Naive thymus-derived CD8-positive, alpha-beta T cell (primary cell): ENCODE results near the gene SSUH2. TPM values are rescaled to one million over a fixed set of nuclear protein-coding genes. Genes with fewer than 3 reads are reported as not detected.

Experiments used
- ATAC-seq, 2 donors: fragments of 150-1000 bp; cut with Tn5 transposase in 1 of 2; sonication (Bioruptor Pico), chemical (Tn5 transposase) in 1 of 2; 1 replicate in 1 of 2; 2 replicates in 1 of 2; pipeline ENCODE4 v1.10.0; 2021; ENCODE audit warnings: mild to moderate bottlenecking in 2 of 2, moderate library complexity in 2 of 2
- POLR2A ChIA-PET: fragments of 350-600 bp; sonication (Branson Sonifier 250); formaldehyde crosslinking; loops from one replicate; lab custom pipeline; 2021; ENCODE audit warnings: antibody characterized with exemption; lab: Charles Lee
- DNase-seq, 10 donors: peaks; one replicate each; pipeline versions ENCODE4 v3.0.0 to v3.0.0-alpha.2; 2020 to 2022
- H3K27ac Mint-ChIP-seq, 10 donors: one replicate each; pipeline ENCODE4 v1.8.0; 2020 to 2022; ENCODE audit warnings: mild to moderate bottlenecking in 10 of 10, mixed read lengths in 10 of 10, moderate library complexity in 4 of 10, inconsistent platforms in 1 of 10
- H3K27me3 Mint-ChIP-seq, 5 donors: one replicate each; pipeline ENCODE4 v1.8.0; 2021 to 2022; ENCODE audit warnings: mixed read lengths in 5 of 5
- H3K36me3 Mint-ChIP-seq, 3 donors: one replicate each; pipeline ENCODE4 v1.8.0; 2020 to 2022; ENCODE audit warnings: mixed read lengths in 3 of 3, mild to moderate bottlenecking in 2 of 3, inconsistent platforms in 1 of 3
- H3K4me1 Mint-ChIP-seq, 4 donors: one replicate each; pipeline ENCODE4 v1.8.0; 2021 to 2022; ENCODE audit warnings: mixed read lengths in 4 of 4
- H3K4me3 Mint-ChIP-seq, 10 donors: one replicate each; pipeline ENCODE4 v1.8.0; 2020 to 2022; ENCODE audit warnings: mild to moderate bottlenecking in 10 of 10, mixed read lengths in 10 of 10, moderate library complexity in 6 of 10, inconsistent platforms in 1 of 10
- H3K9me3 Mint-ChIP-seq, 9 donors: one replicate each; pipeline ENCODE4 v1.8.0; 2020 to 2022; ENCODE audit warnings: mixed read lengths in 9 of 9, mild to moderate bottlenecking in 3 of 9, inconsistent platforms in 1 of 9, moderate library complexity in 1 of 9
- polyA plus RNA-seq, 3 donors: library from polyadenylated mRNA; unstranded; fragments of 300-500 nt; fragmentation: Illumina TruSeq; gene quantifications; one replicate each; pipeline ENCODE4 v1.2.3, GENCODE V29; 2021
- total RNA-seq, 8 experiments: library from RNA in 2 of 8; stranded (reverse) in 2 of 8; gene quantifications; one replicate each; pipeline ENCODE4 v1.2.3 and lab custom pipeline; 2021 to 2026

The SSUH2 gene
- total and polyA plus RNA-seq, 5 experiments from 2014 or later: not detected

- no peaks in the 10 kb centered on the region for H3K36me3 Mint-ChIP-seq
- POLR2A ChIA-PET: no interaction called here
- no peaks in the 10 kb centered on the region for H3K4me1 Mint-ChIP-seq
- H3K9me3 Mint-ChIP-seq: peaks cover 0 to 5% (median under 1%) of the 10 kb centered on the region in 9 donors
- ATAC-seq: no peak
- H3K27me3 Mint-ChIP-seq: peaks cover 0 to 20% (median 4%) of the 10 kb centered on the region in 5 donors
- no peak overlapping the region for H3K27ac Mint-ChIP-seq
- H3K4me3 Mint-ChIP-seq: no peak overlapping the region
- no peak for DNase-seq
Measured at GRCh38 chr3:8610951-8611350, 33.6 kb downstream of the SSUH2 start.

- Mint-ChIP-seq H3K9me3 (peaks cover 0 to 5% (median 0%) of the 10 kb centered on the region in 9 donors), H3K36me3 (no peaks in the 10 kb centered on the region), H3K4me1 (no peaks in the 10 kb centered on the region), H3K4me3 (no peak overlapping the region), H3K27ac (no peak overlapping the region), H3K27me3 (peaks cover 0 to 20% (median 4%) of the 10 kb centered on the region in 5 donors)
- POLR2A ChIA-PET: no interaction called here
- no peak for ATAC-seq
- no peak for DNase-seq
Measured at GRCh38 chr3:8608791-8609467, 35.7 kb downstream of the SSUH2 start.

GRCh38 chr3:8608041-8608790 lies 36.4 kb downstream of the SSUH2 start:
- H3K9me3 Mint-ChIP-seq: peaks cover 0 to 5% (median 0%) of the 10 kb centered on the region in 9 donors
- ATAC-seq (no peak), DNase-seq (no peak)
- H3K27ac Mint-ChIP-seq: no peak overlapping the region
- no peaks in the 10 kb centered on the region for H3K36me3 Mint-ChIP-seq
- peaks cover 0 to 20% (median 4%) of the 10 kb centered on the region in 5 donors for H3K27me3 Mint-ChIP-seq
- H3K4me3 Mint-ChIP-seq: no peak overlapping the region
- POLR2A ChIA-PET: no interaction called here
- no peaks in the 10 kb centered on the region for H3K4me1 Mint-ChIP-seq

GRCh38 chr3:8607234-8608040 lies 37.2 kb downstream of the SSUH2 start:
- ATAC-seq: no peak
- Mint-ChIP-seq H3K27me3 (peaks cover 0 to 20% (median 4%) of the 10 kb centered on the region in 5 donors), H3K27ac (peak overlapping the region in 1 of 10 donors; percentile 74), H3K36me3 (no peaks in the 10 kb centered on the region), H3K4me1 (no peaks in the 10 kb centered on the region), H3K9me3 (peaks cover 0 to 5% (median 0%) of the 10 kb centered on the region in 9 donors), H3K4me3 (no peak overlapping the region)
- no peak for DNase-seq
- POLR2A ChIA-PET: no interaction called here

DNA sequence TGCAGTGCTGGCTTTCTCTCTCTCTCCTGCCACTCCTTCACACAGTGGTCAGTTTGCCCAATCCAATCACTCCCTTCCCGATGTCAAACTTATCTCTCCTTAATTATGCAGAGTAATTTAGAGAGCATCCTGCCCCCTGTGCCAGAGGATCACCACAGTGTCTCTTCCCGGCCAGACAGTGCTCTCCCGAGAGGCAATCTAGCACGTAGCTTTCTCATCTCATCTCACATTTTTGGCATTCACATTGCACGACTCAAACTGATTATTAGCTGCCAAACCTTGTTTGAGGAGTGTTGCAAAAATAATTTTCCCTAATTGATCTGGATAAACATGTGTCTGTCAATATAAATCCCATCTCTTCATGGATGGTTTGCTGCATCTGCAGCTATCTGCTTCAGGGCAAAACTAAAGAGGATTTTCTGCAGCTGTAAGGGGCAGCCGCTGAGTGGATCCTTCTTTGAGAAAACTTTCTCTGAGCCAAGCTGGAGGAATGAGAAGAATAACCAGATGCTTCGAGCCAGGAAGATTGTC lies 37.8 kb downstream of the SSUH2 start:
- H3K9me3 Mint-ChIP-seq: peaks cover 0 to 5% (median 0%) of the 10 kb centered on the region in 9 donors
- no peaks in the 10 kb centered on the region for H3K4me1 Mint-ChIP-seq
- DNase-seq: no peak
- H3K27me3 Mint-ChIP-seq: peaks cover 0 to 20% (median 4%) of the 10 kb centered on the region in 5 donors
- no peak for ATAC-seq
- H3K36me3 Mint-ChIP-seq: no peaks in the 10 kb centered on the region
- POLR2A ChIA-PET: no interaction called here
- no peak overlapping the region for H3K4me3 Mint-ChIP-seq
- no peak overlapping the region for H3K27ac Mint-ChIP-seq

DNA sequence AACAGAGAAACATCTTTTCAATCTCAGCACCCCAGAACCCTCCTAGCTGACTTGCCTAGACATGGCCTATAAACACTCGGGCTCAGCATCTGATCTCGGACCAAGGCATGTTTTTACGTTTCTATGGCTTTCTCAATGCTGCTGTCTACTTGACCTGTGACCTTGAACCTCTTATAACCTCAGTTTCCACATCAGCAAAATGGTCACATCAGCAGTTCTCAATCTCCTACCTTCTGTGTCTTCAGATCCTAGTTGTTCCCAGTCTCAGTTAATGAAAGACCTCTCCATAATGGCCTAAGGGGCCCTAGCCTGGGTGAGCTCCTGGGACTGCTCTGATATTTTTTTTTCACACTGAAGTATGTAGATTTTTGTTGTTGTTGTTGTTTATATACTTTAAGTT lies 39.6 kb downstream of the SSUH2 start:
- no peaks in the 10 kb centered on the region for H3K36me3 Mint-ChIP-seq
- H3K27ac Mint-ChIP-seq: no peak overlapping the region
- no peak overlapping the region for H3K4me3 Mint-ChIP-seq
- POLR2A ChIA-PET: no interaction called here
- H3K27me3 Mint-ChIP-seq: peaks cover 0 to 20% (median 2%) of the 10 kb centered on the region in 5 donors
- DNase-seq: no peak
- ATAC-seq: no peak
- peaks cover 0 to under 1% (median 0%) of the 10 kb centered on the region in 9 donors for H3K9me3 Mint-ChIP-seq
- no peaks in the 10 kb centered on the region for H3K4me1 Mint-ChIP-seq

DNA sequence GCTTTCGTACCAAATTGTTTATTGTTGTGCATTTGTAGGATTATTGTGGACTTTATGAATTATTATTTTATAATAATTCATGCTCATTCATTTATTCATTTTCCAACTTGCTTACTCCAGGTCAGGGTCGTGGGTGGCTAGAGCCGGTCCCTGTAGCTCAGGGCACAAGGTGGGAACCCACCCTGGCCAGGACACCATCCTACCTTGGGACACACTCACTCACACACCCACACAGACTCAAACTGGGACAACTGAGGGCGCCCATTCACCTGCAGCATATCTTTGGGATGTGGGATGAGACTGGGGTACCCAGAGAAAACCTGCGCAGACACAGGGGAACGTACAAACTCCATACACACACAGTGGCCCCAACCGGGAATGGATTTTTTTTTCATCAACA lies 40.6 kb downstream of the SSUH2 start:
- H3K4me1 Mint-ChIP-seq: no peaks in the 10 kb centered on the region
- H3K9me3 Mint-ChIP-seq: no peaks in the 10 kb centered on the region
- no peaks in the 10 kb centered on the region for H3K36me3 Mint-ChIP-seq
- DNase-seq (no peak), ATAC-seq (no peak)
- H3K27ac Mint-ChIP-seq: no peak overlapping the region
- POLR2A ChIA-PET: no interaction called here
- H3K4me3 Mint-ChIP-seq: no peak overlapping the region
- H3K27me3 Mint-ChIP-seq: peaks cover 0 to 20% (median 2%) of the 10 kb centered on the region in 5 donors

- H3K4me3 Mint-ChIP-seq: no peak overlapping the region
- ATAC-seq: no peak
- H3K9me3 Mint-ChIP-seq: no peaks in the 10 kb centered on the region
- no peaks in the 10 kb centered on the region for H3K4me1 Mint-ChIP-seq
- POLR2A ChIA-PET: no interaction called here
- no peak for DNase-seq
- peaks cover 0 to 15% (median 2%) of the 10 kb centered on the region in 5 donors for H3K27me3 Mint-ChIP-seq
- H3K27ac Mint-ChIP-seq: no peak overlapping the region
- H3K36me3 Mint-ChIP-seq: no peaks in the 10 kb centered on the region
Measured at GRCh38 chr3:8603115-8603710, 41.4 kb downstream of the SSUH2 start.

- H3K9me3 Mint-ChIP-seq: no peaks in the 10 kb centered on the region
- no peaks in the 10 kb centered on the region for H3K4me1 Mint-ChIP-seq
- DNase-seq (no peak), ATAC-seq (no peak)
- POLR2A ChIA-PET: no interaction called here
- H3K27ac Mint-ChIP-seq: no peak overlapping the region
- H3K36me3 Mint-ChIP-seq: no peaks in the 10 kb centered on the region
- H3K4me3 Mint-ChIP-seq: no peak overlapping the region
- peaks cover 0 to 5% (median 0%) of the 10 kb centered on the region in 5 donors for H3K27me3 Mint-ChIP-seq
Measured at GRCh38 chr3:8600457-8600856, 44.1 kb downstream of the SSUH2 start.

DNA sequence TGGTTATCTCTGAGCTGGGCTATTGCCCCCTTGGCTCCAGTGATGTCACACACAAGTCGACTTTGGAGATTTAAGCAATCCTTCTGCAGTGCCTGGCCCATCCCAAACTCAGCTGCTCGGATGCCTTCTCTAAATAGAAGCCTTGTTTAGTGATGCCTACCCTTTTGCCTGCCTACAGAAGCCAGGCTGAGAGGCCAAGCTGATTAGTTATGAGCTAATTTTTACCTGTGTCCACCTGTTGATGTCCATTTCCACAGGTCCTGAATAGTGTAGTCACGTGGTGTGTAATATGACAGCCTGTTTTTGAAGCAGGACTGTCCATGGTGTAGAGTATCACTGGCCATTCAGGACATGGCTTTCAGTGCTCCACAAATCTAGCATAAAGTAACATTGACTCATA lies 45.5 kb downstream of the SSUH2 start:
- H3K27ac Mint-ChIP-seq: no peak overlapping the region
- no peaks in the 10 kb centered on the region for H3K9me3 Mint-ChIP-seq
- no peaks in the 10 kb centered on the region for H3K4me1 Mint-ChIP-seq
- H3K4me3 Mint-ChIP-seq: no peak overlapping the region
- POLR2A ChIA-PET: no interaction called here
- DNase-seq (no peak), ATAC-seq (no peak)
- H3K36me3 Mint-ChIP-seq: no peaks in the 10 kb centered on the region
- H3K27me3 Mint-ChIP-seq: peaks cover 0 to 5% (median 0%) of the 10 kb centered on the region in 5 donors

GRCh38 chr3:8597219-8597853 lies 47.3 kb downstream of the SSUH2 start:
- peaks cover 0 to 5% (median 0%) of the 10 kb centered on the region in 5 donors for H3K27me3 Mint-ChIP-seq

More at GRCh38 chr3:8597219-8597853, 47.3 kb downstream of the SSUH2 start:
- H3K36me3 Mint-ChIP-seq: no peaks in the 10 kb centered on the region
- POLR2A ChIA-PET: no interaction called here
- DNase-seq (no peak), ATAC-seq (no peak)
- no peaks in the 10 kb centered on the region for H3K9me3 Mint-ChIP-seq
- H3K4me3 Mint-ChIP-seq: no peak overlapping the region
- H3K4me1 Mint-ChIP-seq: no peaks in the 10 kb centered on the region
- no peak overlapping the region for H3K27ac Mint-ChIP-seq
